ENCODE results near the gene CYP21A2.
"Not testable (repeated sequence)": the region's sequence is repeated elsewhere in the genome, so short reads cannot be mapped to it uniquely, and the experiment has no call there.

Gene CYP21A2

DNA sequence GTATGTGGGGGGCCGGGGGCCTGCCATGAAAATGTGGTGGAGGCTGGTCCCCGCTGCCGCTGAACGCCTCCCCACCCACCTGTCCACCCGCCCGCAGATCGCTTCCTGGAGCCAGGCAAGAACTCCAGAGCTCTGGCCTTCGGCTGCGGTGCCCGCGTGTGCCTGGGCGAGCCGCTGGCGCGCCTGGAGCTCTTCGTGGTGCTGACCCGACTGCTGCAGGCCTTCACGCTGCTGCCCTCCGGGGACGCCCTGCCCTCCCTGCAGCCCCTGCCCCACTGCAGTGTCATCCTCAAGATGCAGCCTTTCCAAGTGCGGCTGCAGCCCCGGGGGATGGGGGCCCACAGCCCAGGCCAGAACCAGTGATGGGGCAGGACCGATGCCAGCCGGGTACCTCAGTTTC, 30.2 kb upstream of the CYP21A2 start:
- H3K27ac ChIP-seq (ENCODE audit: poor library complexity, severe bottlenecking); H3K27me3 ChIP-seq (ENCODE audit: insufficient read depth, poor library complexity, severe bottlenecking); H3K9me3 ChIP-seq (ENCODE audit: severe bottlenecking); H3K4me3 ChIP-seq (ENCODE audit: severe bottlenecking); ATAC-seq (ENCODE audit: low read depth); DNase-seq (ENCODE audit: low spot score); H3K4me1 ChIP-seq (ENCODE audit: insufficient read depth, poor library complexity, severe bottlenecking); H3K36me3 ChIP-seq (ENCODE audit: low read depth): not testable (repeated sequence)

DNA sequence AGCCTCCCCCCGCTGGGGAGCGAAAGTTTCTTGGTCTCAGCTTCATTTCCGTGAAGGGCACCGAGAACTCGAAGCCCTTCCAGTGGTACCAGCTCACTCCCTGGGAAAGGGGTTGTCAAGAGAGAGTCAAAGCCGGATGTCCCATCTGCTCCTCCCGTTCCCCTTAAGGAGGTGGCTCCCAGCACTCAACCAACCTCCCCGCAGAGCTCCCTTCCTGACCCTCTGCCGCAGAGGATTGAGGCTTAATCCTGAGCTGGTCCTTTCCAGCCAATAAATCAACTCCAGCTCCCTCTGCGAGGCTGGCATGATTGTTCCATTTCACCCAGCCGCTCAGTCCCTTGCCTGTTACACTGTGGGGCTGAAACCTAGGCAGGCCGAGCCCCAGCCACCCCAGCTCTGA, 29.6 kb upstream of the CYP21A2 start:
- not testable (repeated sequence) for H3K4me1 ChIP-seq (ENCODE audit: insufficient read depth, poor library complexity, severe bottlenecking); H3K27ac ChIP-seq (ENCODE audit: poor library complexity, severe bottlenecking); H3K9me3 ChIP-seq (ENCODE audit: severe bottlenecking); H3K36me3 ChIP-seq (ENCODE audit: low read depth); H3K4me3 ChIP-seq (ENCODE audit: severe bottlenecking); DNase-seq (ENCODE audit: low spot score); ATAC-seq (ENCODE audit: low read depth); H3K27me3 ChIP-seq (ENCODE audit: insufficient read depth, poor library complexity, severe bottlenecking)

DNA sequence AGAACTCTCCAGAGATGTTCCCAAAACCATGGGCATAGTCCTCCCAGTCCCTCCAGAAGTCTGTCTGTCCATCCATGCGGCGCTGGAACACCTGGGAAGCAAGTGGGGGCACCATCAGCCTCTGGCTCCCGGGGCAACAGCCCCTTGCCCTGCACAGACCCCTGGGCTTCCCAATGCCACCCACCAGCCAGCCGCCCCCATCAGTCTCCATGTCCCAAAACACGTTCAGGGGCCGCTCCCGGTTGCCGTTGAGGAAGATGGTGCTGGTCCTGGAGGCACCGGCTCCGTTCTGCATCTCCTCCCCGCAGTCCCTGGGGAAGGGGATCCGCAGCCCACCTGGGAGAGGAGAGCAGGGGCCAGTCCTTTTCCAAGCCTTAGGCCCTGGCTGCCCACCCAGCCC, 28.7 kb upstream of the CYP21A2 start:
- DNase-seq (ENCODE audit: low spot score); ATAC-seq (ENCODE audit: low read depth); H3K4me3 ChIP-seq (ENCODE audit: severe bottlenecking); H3K4me1 ChIP-seq (ENCODE audit: insufficient read depth, poor library complexity, severe bottlenecking); H3K36me3 ChIP-seq (ENCODE audit: low read depth); H3K27ac ChIP-seq (ENCODE audit: poor library complexity, severe bottlenecking); H3K27me3 ChIP-seq (ENCODE audit: insufficient read depth, poor library complexity, severe bottlenecking); H3K9me3 ChIP-seq (ENCODE audit: severe bottlenecking): not testable (repeated sequence)

DNA sequence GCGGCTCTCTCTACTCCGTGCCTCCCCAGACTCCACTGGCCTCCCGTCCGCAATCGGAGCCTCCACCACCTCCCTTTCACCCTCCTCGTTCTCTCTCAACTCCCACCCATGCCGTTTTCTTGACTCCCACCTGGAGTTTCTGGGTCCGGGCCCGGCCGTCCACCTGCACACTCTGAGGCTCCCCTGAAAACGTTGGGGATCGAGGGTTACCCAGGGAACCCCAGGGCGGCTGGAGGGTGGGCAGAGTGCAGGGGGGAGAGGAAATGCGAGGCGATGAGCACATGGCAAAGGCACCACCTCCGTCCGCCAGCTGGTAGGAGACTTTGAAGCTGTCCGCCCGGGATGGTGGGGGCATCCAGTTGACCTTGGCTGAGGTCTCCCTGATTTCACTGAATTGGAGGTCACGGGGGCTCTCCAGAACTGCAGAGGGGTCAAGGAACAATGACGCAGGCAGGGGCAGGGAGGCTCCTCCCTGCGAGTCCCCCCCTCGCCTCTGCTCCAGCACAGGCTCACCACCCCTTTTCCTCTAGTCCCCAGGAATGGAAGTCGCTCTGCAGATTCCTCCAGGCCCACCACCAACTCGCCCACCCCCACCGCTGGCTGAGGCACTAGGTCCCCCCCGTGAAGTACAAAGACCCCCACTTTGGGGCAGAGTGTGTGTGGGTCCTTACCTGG, 27.2 kb upstream of the CYP21A2 start:
- not testable (repeated sequence) for ATAC-seq (ENCODE audit: low read depth); H3K36me3 ChIP-seq (ENCODE audit: low read depth)

DNA sequence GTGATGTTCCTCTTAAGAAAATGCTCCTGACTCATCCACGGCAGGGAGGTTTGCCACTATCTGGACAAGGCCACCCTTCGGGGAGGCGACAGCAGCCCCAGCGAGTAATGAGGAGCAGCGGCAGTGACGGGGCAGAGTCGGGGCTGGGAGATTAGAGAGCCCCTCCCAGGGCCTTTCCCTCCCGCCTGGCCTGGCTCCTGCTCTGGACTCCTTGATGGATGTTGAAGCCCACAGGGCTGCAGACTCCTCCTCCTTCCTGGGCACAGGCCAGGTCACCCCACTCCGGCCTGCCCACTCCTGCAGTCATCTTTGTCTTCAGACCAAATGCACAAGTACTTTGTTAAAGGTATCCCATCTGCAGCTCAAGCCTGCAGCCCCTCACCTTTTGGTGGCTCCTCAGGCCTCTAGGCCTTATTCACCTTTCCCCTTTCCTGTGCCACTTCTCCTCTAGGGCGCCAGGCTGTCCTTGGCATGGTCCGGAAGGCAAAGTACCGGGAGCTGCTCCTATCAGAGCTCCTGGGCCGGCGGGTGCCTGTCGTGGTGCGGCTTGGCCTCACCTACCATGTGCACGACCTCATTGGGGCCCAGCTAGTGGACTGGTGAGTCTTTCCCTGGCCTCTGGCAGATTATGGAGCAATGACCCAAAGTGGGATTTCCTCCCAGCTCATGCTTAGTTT, 25.1 kb upstream of the CYP21A2 start:
- H3K27ac ChIP-seq (ENCODE audit: poor library complexity, severe bottlenecking); H3K9me3 ChIP-seq (ENCODE audit: severe bottlenecking); H3K27me3 ChIP-seq (ENCODE audit: insufficient read depth, poor library complexity, severe bottlenecking); H3K4me1 ChIP-seq (ENCODE audit: insufficient read depth, poor library complexity, severe bottlenecking); H3K36me3 ChIP-seq (ENCODE audit: low read depth); H3K4me3 ChIP-seq (ENCODE audit: severe bottlenecking); ATAC-seq (ENCODE audit: low read depth): not testable (repeated sequence)
- peak; percentile 46 for DNase-seq (ENCODE audit: low spot score)

More for the DNA sequence above, 27.2 kb upstream of the CYP21A2 start:
- not testable (repeated sequence) for H3K27ac ChIP-seq (ENCODE audit: poor library complexity, severe bottlenecking); DNase-seq (ENCODE audit: low spot score); H3K27me3 ChIP-seq (ENCODE audit: insufficient read depth, poor library complexity, severe bottlenecking); H3K4me1 ChIP-seq (ENCODE audit: insufficient read depth, poor library complexity, severe bottlenecking); H3K4me3 ChIP-seq (ENCODE audit: severe bottlenecking); H3K9me3 ChIP-seq (ENCODE audit: severe bottlenecking)

- DNase-seq (ENCODE audit: low spot score); ATAC-seq (ENCODE audit: low read depth); H3K27me3 ChIP-seq (ENCODE audit: insufficient read depth, poor library complexity, severe bottlenecking): not testable (repeated sequence)
Observed at GRCh38 chr6:32013738-32014137, 24.5 kb upstream of the CYP21A2 start.

DNA sequence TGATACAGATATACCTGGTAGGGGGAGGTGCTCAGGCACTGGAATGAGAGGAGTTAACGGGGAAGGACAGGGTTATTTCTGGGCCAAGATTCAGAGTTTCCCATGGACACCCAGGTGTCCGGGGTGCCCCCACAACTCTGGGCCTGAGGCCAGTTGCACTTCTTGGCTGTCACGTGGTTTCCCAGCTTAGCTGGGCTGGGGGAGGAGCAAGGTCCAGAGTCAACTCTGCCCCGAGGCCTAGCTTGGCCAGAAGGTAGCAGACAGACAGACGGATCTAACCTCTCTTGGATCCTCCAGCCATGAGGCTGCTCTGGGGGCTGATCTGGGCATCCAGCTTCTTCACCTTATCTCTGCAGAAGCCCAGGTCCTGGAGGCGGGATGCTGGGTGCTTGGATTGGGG, 23.7 kb upstream of the CYP21A2 start, which contains the start of gene C4B:
Gene C4B, plus strand, starts transcription at position 249 of the 400 bp plus-strand sequence. Its CDS starts 51 bp downstream, at position 300.
- not testable (repeated sequence) for H3K4me1 ChIP-seq (ENCODE audit: insufficient read depth, poor library complexity, severe bottlenecking); H3K36me3 ChIP-seq (ENCODE audit: low read depth); ATAC-seq (ENCODE audit: low read depth); H3K27me3 ChIP-seq (ENCODE audit: insufficient read depth, poor library complexity, severe bottlenecking); H3K27ac ChIP-seq (ENCODE audit: poor library complexity, severe bottlenecking); DNase-seq (ENCODE audit: low spot score); H3K4me3 ChIP-seq (ENCODE audit: severe bottlenecking); H3K9me3 ChIP-seq (ENCODE audit: severe bottlenecking)

More at GRCh38 chr6:32013738-32014137, 24.5 kb upstream of the CYP21A2 start:
- H3K4me1 ChIP-seq (ENCODE audit: insufficient read depth, poor library complexity, severe bottlenecking); H3K9me3 ChIP-seq (ENCODE audit: severe bottlenecking); H3K27ac ChIP-seq (ENCODE audit: poor library complexity, severe bottlenecking); H3K36me3 ChIP-seq (ENCODE audit: low read depth); H3K4me3 ChIP-seq (ENCODE audit: severe bottlenecking): not testable (repeated sequence)

DNA sequence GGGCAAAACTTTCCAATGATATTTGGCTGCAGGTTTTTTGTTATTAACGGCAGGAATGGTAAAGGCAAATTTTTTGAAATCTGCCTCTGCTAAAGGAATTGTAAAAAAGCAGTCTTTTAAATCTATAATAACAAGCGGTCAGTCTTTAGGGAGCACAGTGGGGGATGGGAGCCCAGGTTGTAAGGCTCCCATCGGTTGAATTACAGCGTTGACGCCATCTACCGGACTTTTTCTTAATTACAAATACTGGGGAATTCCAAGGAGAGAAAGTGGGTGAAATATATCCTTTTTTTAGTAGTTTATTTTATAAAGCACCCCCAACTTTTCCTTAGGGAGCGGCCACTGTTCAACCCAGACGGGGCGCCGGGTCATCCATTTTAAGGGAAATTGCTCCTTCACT, 16.1 kb upstream of the CYP21A2 start:
- H3K27me3 ChIP-seq (ENCODE audit: insufficient read depth, poor library complexity, severe bottlenecking); H3K4me3 ChIP-seq (ENCODE audit: severe bottlenecking); H3K27ac ChIP-seq (ENCODE audit: poor library complexity, severe bottlenecking); ATAC-seq (ENCODE audit: low read depth); H3K36me3 ChIP-seq (ENCODE audit: low read depth); DNase-seq (ENCODE audit: low spot score); H3K9me3 ChIP-seq (ENCODE audit: severe bottlenecking); H3K4me1 ChIP-seq (ENCODE audit: insufficient read depth, poor library complexity, severe bottlenecking): not testable (repeated sequence)

GRCh38 chr6:32028631-32029030, 9.6 kb upstream of the CYP21A2 start:
- not testable (repeated sequence) for H3K27me3 ChIP-seq (ENCODE audit: insufficient read depth, poor library complexity, severe bottlenecking); H3K27ac ChIP-seq (ENCODE audit: poor library complexity, severe bottlenecking); H3K36me3 ChIP-seq (ENCODE audit: low read depth); H3K4me1 ChIP-seq (ENCODE audit: insufficient read depth, poor library complexity, severe bottlenecking); H3K9me3 ChIP-seq (ENCODE audit: severe bottlenecking); H3K4me3 ChIP-seq (ENCODE audit: severe bottlenecking); DNase-seq (ENCODE audit: low spot score)
- 0 out of 3 replicates have a peak, but pooled peaks have one; percentile 32 for ATAC-seq (ENCODE audit: low read depth)

- not testable (repeated sequence) for DNase-seq (ENCODE audit: low spot score); H3K4me1 ChIP-seq (ENCODE audit: insufficient read depth, poor library complexity, severe bottlenecking); H3K27ac ChIP-seq (ENCODE audit: poor library complexity, severe bottlenecking); H3K4me3 ChIP-seq (ENCODE audit: severe bottlenecking); H3K9me3 ChIP-seq (ENCODE audit: severe bottlenecking); H3K36me3 ChIP-seq (ENCODE audit: low read depth); ATAC-seq (ENCODE audit: low read depth); H3K27me3 ChIP-seq (ENCODE audit: insufficient read depth, poor library complexity, severe bottlenecking)
Observed at GRCh38 chr6:32029553-32029952, 8.7 kb upstream of the CYP21A2 start.

DNA sequence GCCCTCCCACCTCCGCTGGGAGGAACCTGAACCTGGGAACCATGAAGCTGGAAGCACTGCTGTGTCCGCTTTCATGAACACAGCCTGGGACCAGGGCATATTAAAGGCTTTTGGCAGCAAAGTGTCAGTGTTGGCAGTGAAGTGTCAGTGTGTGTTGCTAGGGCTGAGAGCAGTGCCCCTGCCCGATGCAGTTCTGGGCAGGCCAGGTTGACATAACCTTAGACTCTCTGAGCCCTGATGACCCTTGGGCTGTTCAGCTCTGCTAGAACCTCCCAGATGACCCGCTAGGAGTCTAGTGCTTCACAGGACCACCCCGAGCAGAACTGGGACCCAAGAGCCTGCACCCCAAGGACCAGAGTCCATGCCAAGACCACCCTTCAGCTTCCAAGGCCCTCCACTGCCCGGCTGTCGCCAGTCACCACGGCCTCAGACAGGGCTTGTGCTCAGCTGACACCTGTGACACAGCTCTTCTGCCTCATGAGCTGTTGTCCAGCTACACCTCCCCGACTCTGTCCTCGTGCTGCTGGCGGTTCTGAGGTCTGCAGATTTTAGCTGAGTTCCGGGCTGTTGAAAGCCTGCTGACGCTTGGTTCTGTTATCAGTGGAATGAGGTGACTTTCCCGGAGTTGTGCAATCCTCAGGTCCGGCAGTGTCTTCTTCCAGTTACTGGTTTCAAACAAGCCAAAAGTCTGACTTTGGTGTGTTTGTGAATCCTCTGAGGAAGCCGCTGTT, 2.8 kb upstream of the CYP21A2 start:
- H3K4me1 ChIP-seq (ENCODE audit: insufficient read depth, poor library complexity, severe bottlenecking); H3K36me3 ChIP-seq (ENCODE audit: low read depth); H3K27ac ChIP-seq (ENCODE audit: poor library complexity, severe bottlenecking); H3K9me3 ChIP-seq (ENCODE audit: severe bottlenecking); H3K27me3 ChIP-seq (ENCODE audit: insufficient read depth, poor library complexity, severe bottlenecking); DNase-seq (ENCODE audit: low spot score); ATAC-seq (ENCODE audit: low read depth); H3K4me3 ChIP-seq (ENCODE audit: severe bottlenecking): not testable (repeated sequence)
